Dendritic cell treated with granulocyte-macrophage colony-stimulating factor and Interleukin-4, amounts not matched to agents 40 ng/mL and 50 ng/mL, for 4 days (primary cell): ENCODE measurements around the gene FAM117B.
"Not testable (repeated sequence)": the region's sequence is repeated elsewhere in the genome, so short reads cannot be mapped to it uniquely, and the experiment has no call there.

Experiments
- H3K27ac Mint-ChIP-seq: one replicate; pipeline ENCODE4 v1.8.0; 2022; ENCODE audit warnings: mild to moderate bottlenecking, mixed read lengths
- H3K27me3 Mint-ChIP-seq: one replicate; pipeline ENCODE4 v1.8.0; 2022; ENCODE audit warnings: mild to moderate bottlenecking, mixed read lengths
- H3K36me3 Mint-ChIP-seq: one replicate; pipeline ENCODE4 v1.8.0; 2022; ENCODE audit warnings: low read depth, mixed read lengths
- H3K4me1 Mint-ChIP-seq: one replicate; pipeline ENCODE4 v1.8.0; 2022; ENCODE audit warnings: low read depth, mixed read lengths
- H3K4me3 Mint-ChIP-seq: one replicate; pipeline ENCODE4 v1.8.0; 2022; ENCODE audit warnings: mild to moderate bottlenecking, moderate library complexity, mixed read lengths
- H3K9me3 Mint-ChIP-seq: one replicate; pipeline ENCODE4 v1.8.0; 2022; ENCODE audit warnings: mixed read lengths
- intact Hi-C: fragments of 100-400 bp; cut with micrococcal nuclease; formaldehyde crosslinking; loops from one replicate; pipeline ENCODE4 v1.15.0; 2022

FAM117B gene

DNA sequence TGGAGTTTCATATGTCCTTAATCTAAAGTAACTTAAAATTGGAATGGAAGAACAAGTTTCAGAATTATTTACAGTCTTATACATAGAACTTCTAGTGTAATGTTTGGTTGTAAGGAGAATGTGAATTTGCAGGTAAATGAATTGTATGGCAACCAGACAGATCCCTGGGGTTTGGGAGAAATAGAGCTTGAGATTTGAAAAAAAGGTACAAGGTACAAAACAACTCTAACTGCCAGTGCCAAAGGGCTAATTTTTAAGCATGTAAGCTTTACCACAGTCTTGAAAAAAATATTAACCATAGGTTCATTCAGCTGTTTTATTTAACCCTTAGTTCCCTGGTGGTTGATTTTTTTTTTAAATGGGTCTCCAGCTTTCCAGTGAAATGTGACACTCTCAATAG is 133.5 kb downstream of the FAM117B start:
- intact Hi-C loops: no loop called here
- peaks cover 39% of the 10 kb centered on the region for H3K36me3 Mint-ChIP-seq
- H3K9me3 Mint-ChIP-seq: no peaks in the 10 kb centered on the region
- H3K4me1 Mint-ChIP-seq: peaks cover 18% of the 10 kb centered on the region
- no peak overlapping the region for H3K4me3 Mint-ChIP-seq
- no peaks in the 10 kb centered on the region for H3K27me3 Mint-ChIP-seq
- H3K27ac Mint-ChIP-seq: no peak overlapping the region

GRCh38 chr2:202769201-202769600 is 134.4 kb downstream of the FAM117B start:
- no peak overlapping the region for H3K4me3 Mint-ChIP-seq
- no peaks in the 10 kb centered on the region for H3K9me3 Mint-ChIP-seq
- H3K27ac Mint-ChIP-seq: no peak overlapping the region
- peaks cover 12% of the 10 kb centered on the region for H3K4me1 Mint-ChIP-seq
- intact Hi-C loops: no loop called here
- H3K27me3 Mint-ChIP-seq: no peaks in the 10 kb centered on the region
- peaks cover 42% of the 10 kb centered on the region for H3K36me3 Mint-ChIP-seq

DNA sequence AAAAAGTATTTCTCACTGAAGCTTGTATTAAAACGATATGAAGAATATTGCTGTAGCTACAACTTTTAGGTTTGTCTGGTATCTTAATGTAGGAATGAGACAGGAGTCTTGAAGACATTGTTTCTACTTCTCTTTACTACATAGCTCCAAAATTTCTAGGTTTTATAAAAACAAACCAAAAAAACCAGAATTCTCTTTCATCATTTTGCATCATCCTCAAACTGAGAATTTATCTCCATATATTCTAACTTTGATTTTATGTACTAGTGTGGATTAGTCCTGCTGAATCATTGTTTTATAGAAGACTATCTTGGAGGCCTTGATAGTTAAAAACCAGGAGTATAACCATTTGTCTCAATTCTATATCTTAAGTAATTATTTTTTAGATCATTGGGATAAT is 136.6 kb downstream of the FAM117B start:
- Mint-ChIP-seq H3K27me3 (no peaks in the 10 kb centered on the region), H3K4me1 (no peaks in the 10 kb centered on the region), H3K4me3 (no peak overlapping the region), H3K36me3 (peaks cover 34% of the 10 kb centered on the region), H3K27ac (no peak overlapping the region), H3K9me3 (no peaks in the 10 kb centered on the region)
- intact Hi-C loops: no loop called here

- Mint-ChIP-seq H3K36me3 (peaks cover 29% of the 10 kb centered on the region), H3K4me3 (no peak overlapping the region), H3K27me3 (no peaks in the 10 kb centered on the region), H3K4me1 (no peaks in the 10 kb centered on the region), H3K9me3 (no peaks in the 10 kb centered on the region), H3K27ac (no peak overlapping the region)
- intact Hi-C loops: no loop called here
Measured at GRCh38 chr2:202771741-202772460, 137.1 kb downstream of the FAM117B start.

DNA sequence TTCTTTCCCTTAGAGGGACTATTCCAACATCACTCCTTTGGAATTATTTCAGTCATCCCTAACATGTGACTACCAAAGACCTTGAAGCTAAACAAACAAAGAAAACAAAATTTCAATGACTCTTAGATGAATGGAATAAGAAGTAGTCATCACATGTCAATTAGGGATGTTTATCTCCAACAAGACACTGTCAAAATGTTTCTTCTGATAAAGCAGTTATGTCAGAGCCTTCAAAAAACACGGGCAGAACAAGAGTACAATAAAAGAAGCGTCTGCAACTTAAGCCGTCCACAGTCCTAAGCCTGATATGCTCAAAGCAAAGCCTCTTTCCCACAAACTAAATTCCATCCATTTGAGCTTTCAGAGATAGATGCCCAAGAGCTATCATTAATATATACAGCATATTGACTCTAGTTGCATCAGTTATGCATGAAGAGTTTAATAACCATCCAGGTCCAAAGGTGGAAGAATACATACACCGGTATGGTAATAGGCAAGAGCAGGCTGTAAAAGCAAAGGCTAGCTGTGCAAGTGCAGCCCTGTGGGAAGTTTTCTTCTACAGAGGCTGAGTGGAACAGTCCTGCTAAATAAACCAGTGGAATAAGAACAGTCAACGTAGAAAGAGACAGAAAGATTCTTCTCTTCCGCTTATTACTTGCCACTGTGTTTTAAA is 138.7 kb downstream of the FAM117B start:
- Mint-ChIP-seq H3K9me3 (no peaks in the 10 kb centered on the region), H3K36me3 (peaks cover 34% of the 10 kb centered on the region), H3K27ac (no peak overlapping the region), H3K4me1 (no peaks in the 10 kb centered on the region), H3K27me3 (no peaks in the 10 kb centered on the region), H3K4me3 (no peak overlapping the region)
- intact Hi-C loops: no loop called here

- Mint-ChIP-seq H3K27me3 (no peaks in the 10 kb centered on the region), H3K27ac (no peak overlapping the region), H3K4me3 (no peak overlapping the region), H3K36me3 (peaks cover 40% of the 10 kb centered on the region), H3K4me1 (no peaks in the 10 kb centered on the region), H3K9me3 (no peaks in the 10 kb centered on the region)
- intact Hi-C loops: no loop called here
Measured at GRCh38 chr2:202774104-202774503, 139.3 kb downstream of the FAM117B start.

DNA sequence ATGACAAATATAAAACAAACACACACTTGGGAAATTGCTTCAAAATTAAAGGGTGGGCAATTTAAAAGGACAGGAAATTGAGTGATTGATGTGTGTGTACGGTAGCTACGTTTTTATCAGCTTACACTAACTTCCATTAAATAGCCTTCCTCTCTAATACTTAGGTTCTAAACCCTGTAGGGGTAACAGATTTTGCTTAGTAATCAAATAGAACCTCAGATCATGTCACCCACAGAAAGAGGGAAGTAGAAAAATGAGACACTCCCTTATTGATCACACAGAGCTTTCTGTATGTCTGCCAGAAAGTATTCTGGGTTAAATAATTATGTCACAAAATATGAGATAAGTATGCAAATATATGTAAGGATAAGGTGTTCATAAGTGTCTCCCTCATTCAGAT is 143.4 kb downstream of the FAM117B start:
- H3K9me3 Mint-ChIP-seq: no peaks in the 10 kb centered on the region
- H3K4me3 Mint-ChIP-seq: no peak overlapping the region
- no peaks in the 10 kb centered on the region for H3K4me1 Mint-ChIP-seq
- H3K27ac Mint-ChIP-seq: no peak overlapping the region
- H3K36me3 Mint-ChIP-seq: peaks cover 68% of the 10 kb centered on the region
- H3K27me3 Mint-ChIP-seq: no peaks in the 10 kb centered on the region
- intact Hi-C loops: no loop called here

- H3K27ac Mint-ChIP-seq: no peak overlapping the region
- intact Hi-C loops: no loop called here
- no peaks in the 10 kb centered on the region for H3K4me1 Mint-ChIP-seq
- H3K27me3 Mint-ChIP-seq: no peaks in the 10 kb centered on the region
- peaks cover 59% of the 10 kb centered on the region for H3K36me3 Mint-ChIP-seq
- no peak overlapping the region for H3K4me3 Mint-ChIP-seq
- H3K9me3 Mint-ChIP-seq: no peaks in the 10 kb centered on the region
Measured at GRCh38 chr2:202780514-202781021, 145.8 kb downstream of the FAM117B start.

GRCh38 chr2:202782940-202783558 is 148.3 kb downstream of the FAM117B start:
- Mint-ChIP-seq H3K4me1 (no peaks in the 10 kb centered on the region), H3K9me3 (no peaks in the 10 kb centered on the region), H3K4me3 (no peak overlapping the region), H3K36me3 (peaks cover 68% of the 10 kb centered on the region), H3K27me3 (no peaks in the 10 kb centered on the region), H3K27ac (no peak overlapping the region)
- intact Hi-C loops: no loop called here

GRCh38 chr2:202786842-202787241 is 152.1 kb downstream of the FAM117B start:
- H3K27me3 Mint-ChIP-seq: no peaks in the 10 kb centered on the region
- H3K36me3 Mint-ChIP-seq: peaks cover 50% of the 10 kb centered on the region
- no peak overlapping the region for H3K27ac Mint-ChIP-seq
- H3K4me3 Mint-ChIP-seq: no peak overlapping the region
- no peaks in the 10 kb centered on the region for H3K9me3 Mint-ChIP-seq
- intact Hi-C loops: no loop called here
- no peaks in the 10 kb centered on the region for H3K4me1 Mint-ChIP-seq

DNA sequence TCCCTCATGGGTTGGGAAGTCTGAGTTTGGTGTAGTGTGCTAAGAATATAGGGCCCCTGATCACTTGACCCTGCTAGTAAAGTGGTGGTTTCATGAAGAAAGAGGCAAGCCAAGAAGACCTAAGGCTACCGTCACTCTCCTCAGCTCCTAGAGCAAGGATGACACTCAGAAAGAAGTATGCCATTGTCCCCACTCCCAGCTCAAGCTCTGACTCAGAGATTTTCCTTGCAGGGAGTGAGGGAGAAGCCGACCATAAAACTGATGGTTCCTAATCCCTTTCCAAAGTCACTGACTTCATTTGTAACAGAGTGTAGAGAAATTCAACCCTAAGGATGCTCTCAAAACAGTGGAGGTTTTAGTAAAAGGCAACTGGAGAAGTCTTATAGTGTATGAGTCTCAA is 155.9 kb downstream of the FAM117B start:
- peaks cover 27% of the 10 kb centered on the region for H3K36me3 Mint-ChIP-seq
- H3K4me1 Mint-ChIP-seq: no peaks in the 10 kb centered on the region
- H3K4me3 Mint-ChIP-seq: no peak overlapping the region
- H3K9me3 Mint-ChIP-seq: no peaks in the 10 kb centered on the region
- intact Hi-C loops: no loop called here
- no peaks in the 10 kb centered on the region for H3K27me3 Mint-ChIP-seq
- H3K27ac Mint-ChIP-seq: no peak overlapping the region

- H3K27ac Mint-ChIP-seq: no peak overlapping the region
- intact Hi-C loops: no loop called here
- no peaks in the 10 kb centered on the region for H3K27me3 Mint-ChIP-seq
- H3K9me3 Mint-ChIP-seq: no peaks in the 10 kb centered on the region
- peaks cover 39% of the 10 kb centered on the region for H3K36me3 Mint-ChIP-seq
- no peaks in the 10 kb centered on the region for H3K4me1 Mint-ChIP-seq
- no peak overlapping the region for H3K4me3 Mint-ChIP-seq
Measured at GRCh38 chr2:202797944-202798343, 163.2 kb downstream of the FAM117B start.

- Mint-ChIP-seq H3K9me3 (peaks cover 11% of the 10 kb centered on the region), H3K36me3 (peaks cover 52% of the 10 kb centered on the region)
- H3K27ac Mint-ChIP-seq, H3K27me3 Mint-ChIP-seq, H3K4me3 Mint-ChIP-seq, H3K4me1 Mint-ChIP-seq, intact Hi-C loops: not testable (repeated sequence)
Measured at GRCh38 chr2:202805911-202806310, 171.1 kb downstream of the FAM117B start.

DNA sequence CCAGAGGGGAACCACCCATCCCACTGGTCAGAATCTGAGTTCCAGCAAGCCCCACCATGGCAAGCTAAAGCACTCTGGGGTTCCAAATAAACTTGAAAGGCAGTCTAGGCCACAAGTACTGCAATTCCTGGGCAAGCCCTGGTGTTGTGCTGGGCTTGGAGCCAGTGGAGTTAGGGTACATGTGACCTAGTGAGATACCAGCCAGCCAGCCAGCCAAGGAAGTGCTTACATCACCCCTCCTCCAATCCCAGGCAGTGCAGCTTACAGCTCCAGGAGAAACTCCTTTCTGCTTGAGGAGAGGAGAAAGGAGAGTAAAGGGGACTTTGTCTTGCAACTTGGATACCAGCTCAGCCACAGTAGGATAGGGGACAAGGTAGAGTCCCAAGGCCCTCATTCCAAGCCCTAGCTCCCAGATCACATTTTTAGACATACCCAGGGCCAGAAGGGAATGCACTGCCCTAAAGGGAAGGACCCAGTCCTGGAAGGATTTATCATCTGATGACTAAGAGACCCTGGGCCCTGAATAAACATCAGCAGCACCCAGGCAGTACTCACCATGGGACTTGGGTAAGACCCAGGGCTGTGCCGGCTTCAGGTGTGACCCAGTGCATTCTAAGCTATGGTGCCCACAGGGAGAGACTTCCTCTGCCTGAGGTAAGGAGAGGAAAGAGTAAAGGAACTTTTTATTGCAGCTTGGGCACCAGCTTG is 172.8 kb downstream of the FAM117B start:
- H3K27me3 Mint-ChIP-seq, H3K4me3 Mint-ChIP-seq, intact Hi-C loops, H3K4me1 Mint-ChIP-seq, H3K27ac Mint-ChIP-seq: not testable (repeated sequence)
- H3K36me3 Mint-ChIP-seq: peaks cover 48% of the 10 kb centered on the region
- H3K9me3 Mint-ChIP-seq: peaks cover 16% of the 10 kb centered on the region
